Stimulated activated naive CD8-positive, alpha-beta T cell treated with anti-CD3 and anti-CD28 coated beads, Interleukin-15, Interleukin-2, amounts not matched to agents 100 U/mL and 50 U/mL, for 24 hours (primary cell): ENCODE measurements around the gene RECQL.
"Not testable (repeated sequence)": the region's sequence is repeated elsewhere in the genome, so short reads cannot be mapped to it uniquely, and the experiment has no call there.

Experiments
- ATAC-seq: fragments of 150-1000 bp; cut with Tn5 transposase; one replicate; pipeline ENCODE4 v1.10.0; 2021
- DNase-seq: peaks from one replicate; pipeline ENCODE4 v3.0.0; 2021

The RECQL gene

DNA sequence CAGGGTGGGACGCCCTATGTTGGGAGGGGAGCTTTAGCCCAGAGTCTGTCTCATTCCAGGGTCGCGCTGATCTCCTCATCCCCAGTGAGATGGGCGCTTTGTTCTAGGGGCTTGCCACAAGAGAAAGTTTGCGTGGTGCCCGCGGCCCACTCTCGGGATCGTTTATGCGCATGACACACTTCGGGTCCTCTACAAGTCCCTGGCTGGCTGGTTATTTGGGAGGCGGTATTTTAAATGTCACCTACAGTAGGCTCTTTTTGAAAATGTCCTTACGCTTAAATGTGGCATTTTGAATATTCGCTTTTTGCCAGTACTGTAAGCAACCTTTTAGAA is 695 bp upstream of the RECQL start:
- ATAC-seq (no peak), DNase-seq (peak; percentile 43)

- DNase-seq, result no peak
- ATAC-seq, result no peak
These were observed 613 bp downstream of the RECQL start for GRCh38 chr12:21500786-21501257.

GRCh38 chr12:21499765-21500164 is 1.7 kb downstream of the RECQL start:
- DNase-seq (no peak), ATAC-seq (no peak)

DNA sequence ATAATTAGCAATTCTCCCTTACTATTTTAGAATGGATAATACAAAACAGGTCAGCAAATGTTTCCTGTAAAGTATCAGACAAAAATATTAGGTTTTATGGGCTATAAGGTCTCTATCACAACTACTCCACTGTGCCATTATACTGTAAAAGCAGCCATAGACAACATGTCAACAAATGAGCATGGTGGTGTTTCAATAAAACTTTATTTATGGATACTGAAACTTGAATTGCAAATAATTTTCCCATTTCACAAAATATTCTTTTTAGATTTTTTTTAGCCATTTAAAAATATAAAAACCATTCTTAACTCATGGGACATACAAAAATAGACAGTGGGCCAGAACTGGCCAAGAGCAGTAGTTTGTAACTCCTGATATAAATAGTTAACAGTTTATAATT is 15.4 kb downstream of the RECQL start:
- no peak for ATAC-seq
- no peak for DNase-seq

- DNase-seq (no peak), ATAC-seq (no peak)
These were observed 17.9 kb downstream of the RECQL start for GRCh38 chr12:21483531-21483930.

DNA sequence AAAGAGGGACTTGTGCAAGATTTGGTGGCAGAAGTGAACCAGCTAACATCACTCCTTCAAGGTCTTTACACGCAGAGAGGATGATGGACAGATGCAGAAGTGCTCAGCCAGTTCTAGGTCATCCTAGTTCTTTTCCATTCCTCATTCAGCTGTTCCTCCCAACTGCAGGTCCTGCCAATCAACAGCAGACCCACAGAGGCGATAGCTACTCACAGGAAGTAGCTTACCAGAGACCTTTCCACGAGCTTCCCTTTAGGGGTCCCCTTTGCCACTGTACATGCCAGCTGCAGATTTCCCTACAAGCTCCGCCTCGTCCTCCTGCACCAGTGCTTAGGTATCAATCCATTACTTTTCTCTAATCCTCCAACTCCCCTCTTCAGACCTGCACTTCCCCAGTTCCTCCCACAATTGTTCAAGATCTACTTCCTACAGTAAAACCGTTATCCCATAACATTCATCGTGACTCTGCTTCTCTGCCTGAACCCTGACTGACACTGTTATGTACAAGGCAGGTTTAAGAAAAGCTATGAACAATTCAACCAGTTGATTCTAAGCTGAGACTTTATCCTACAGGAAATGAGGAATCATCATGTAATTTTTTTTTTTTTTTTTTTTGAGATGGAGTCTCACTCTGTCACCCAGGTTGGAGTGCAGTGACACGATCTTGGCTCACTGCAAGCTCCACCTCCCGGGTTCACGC is 22.5 kb downstream of the RECQL start:
- ATAC-seq, result no peak
- DNase-seq, result no peak

DNA sequence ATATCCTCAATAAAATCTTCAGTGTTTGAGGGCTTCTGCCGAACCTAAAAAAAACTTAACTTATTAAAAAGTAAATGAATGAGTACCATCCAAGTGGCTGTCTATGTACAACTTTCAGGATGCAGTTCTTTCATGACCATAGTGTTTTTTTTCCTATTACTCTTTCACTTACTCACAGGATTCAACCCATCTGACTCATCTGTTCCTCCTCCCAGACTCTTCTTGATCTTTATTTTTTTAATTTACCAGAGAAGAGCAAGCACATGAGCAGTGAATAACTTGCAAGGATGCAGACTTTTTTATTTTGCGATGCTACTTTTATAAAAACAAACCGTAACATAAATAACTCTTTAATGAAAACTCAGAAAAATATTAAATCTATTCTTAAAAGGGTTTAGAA is 24.5 kb downstream of the RECQL start:
- DNase-seq, result no peak
- ATAC-seq, result peak; percentile 87

DNA sequence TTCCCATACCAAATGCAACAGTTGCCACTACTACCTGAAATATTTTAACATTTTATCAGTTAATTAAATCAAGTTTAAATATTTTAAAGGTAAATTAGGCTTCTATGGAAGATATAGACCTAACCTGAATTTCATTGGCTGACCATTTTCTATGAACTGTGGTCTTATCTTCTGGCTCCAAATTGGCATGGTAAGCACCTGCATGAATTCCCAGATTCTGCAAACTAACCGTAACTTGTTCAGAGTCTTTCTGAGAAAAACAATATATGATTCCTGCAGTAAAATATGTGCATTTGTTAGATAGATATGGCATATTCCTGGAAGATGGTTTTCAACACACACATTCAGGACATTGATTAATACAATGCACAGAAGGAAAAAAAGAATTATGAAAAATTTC is 25.9 kb downstream of the RECQL start:
- no peak for ATAC-seq
- no peak for DNase-seq

DNA sequence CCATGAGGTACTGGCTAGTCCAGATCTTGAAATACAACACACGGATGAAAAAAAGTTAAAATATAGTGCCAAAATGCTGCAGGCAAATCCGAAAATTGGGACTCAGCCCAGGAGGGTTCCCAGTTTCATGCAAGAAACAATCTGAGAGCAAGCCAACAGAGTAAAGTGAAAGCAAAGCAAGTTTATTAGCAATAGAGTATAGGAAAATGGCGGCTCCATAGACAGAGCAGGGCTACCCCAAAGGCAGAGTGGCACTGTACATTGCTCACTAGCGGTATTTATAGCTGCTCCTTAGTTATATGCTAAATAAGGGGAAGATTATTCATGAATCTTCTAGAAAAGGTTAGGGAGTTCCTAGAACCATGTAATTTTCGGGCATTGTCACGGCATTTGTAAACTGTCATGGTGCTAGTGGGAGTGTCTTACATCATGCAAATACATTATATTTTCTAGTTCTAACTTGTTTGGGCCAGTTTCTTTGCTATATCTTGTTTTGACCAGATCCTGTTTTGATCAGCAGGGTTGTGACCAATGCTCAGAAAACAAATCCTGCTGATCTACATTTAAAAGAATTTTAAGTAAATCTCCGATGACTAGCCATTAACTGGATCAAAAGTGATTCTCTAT is 29.1 kb downstream of the RECQL start:
- DNase-seq (no peak), ATAC-seq (no peak)

DNA sequence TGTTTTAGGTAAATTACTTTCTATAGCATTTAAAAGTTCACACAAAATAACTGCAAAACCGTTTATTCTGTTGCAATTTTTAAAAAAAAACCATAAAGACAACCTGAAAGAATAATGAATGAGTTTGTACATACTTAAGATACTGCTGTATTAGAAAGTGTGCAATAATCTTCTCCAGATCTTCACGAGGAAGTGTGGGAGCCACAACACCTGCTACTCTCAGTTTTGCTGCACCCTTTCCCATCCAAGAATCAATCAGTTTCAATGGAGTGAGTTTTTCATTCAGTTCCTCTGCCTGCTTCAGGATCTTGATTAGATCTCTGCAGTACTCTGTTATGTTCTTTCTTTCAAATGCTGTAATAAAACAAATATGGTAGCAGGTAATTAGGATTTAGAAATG is 30.1 kb downstream of the RECQL start:
- ATAC-seq, result no peak
- no peak for DNase-seq

GRCh38 chr12:21467334-21467733 is 34.1 kb downstream of the RECQL start:
- DNase-seq, ATAC-seq: not testable (repeated sequence)

DNA sequence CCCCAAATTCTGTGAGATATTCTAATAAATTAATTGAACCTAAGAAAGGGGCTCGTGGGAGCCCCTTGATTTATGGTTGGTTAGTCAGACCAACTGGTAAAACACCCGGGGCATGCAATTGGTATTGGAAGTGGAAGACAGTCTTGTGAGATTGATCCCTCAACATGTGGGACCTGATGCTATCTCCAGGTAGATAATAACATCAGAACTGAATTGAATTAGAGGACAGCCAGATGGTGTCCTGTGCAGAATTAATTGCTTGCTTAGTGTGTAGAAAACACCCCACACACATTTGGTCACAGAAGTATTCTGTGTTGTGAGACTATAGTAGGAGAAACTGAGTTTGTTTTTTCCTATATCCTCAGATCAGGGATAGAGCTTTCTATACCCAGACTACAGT is 42.0 kb downstream of the RECQL start:
- DNase-seq (no peak), ATAC-seq (no peak)

GRCh38 chr12:21456291-21456780 is 45.1 kb downstream of the RECQL start:
- DNase-seq (peak; percentile 41), ATAC-seq (peak; percentile 89)

DNA sequence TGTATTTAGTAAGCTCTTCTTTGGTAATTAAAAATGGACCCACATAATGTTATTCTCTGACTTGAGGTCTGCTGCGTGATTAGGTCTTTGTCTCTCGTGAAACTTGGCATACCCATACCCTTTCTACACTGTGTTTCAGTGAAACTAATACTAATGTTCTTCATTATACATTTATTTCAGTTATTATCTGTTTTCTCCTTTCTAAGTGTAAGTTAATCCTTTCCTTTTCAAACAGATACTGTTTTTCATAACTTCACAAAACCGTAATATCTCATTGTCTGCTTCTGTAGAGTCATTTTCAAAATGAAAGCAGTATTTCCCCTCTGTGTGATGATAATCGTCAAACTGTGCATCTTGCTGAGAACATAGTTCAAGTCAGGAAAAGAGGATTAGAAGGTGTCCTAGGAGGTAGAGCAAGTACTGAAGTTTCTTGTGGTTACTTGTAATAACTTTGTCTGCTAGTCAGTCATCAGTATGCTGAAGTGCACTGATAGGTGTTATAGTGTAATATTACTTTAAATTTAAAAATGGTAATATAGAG is 48.1 kb downstream of the RECQL start:
- DNase-seq, result no peak
- peak; percentile 24 for ATAC-seq

GRCh38 chr12:21451529-21451928 is 49.9 kb downstream of the RECQL start:
- no peak for DNase-seq

DNA sequence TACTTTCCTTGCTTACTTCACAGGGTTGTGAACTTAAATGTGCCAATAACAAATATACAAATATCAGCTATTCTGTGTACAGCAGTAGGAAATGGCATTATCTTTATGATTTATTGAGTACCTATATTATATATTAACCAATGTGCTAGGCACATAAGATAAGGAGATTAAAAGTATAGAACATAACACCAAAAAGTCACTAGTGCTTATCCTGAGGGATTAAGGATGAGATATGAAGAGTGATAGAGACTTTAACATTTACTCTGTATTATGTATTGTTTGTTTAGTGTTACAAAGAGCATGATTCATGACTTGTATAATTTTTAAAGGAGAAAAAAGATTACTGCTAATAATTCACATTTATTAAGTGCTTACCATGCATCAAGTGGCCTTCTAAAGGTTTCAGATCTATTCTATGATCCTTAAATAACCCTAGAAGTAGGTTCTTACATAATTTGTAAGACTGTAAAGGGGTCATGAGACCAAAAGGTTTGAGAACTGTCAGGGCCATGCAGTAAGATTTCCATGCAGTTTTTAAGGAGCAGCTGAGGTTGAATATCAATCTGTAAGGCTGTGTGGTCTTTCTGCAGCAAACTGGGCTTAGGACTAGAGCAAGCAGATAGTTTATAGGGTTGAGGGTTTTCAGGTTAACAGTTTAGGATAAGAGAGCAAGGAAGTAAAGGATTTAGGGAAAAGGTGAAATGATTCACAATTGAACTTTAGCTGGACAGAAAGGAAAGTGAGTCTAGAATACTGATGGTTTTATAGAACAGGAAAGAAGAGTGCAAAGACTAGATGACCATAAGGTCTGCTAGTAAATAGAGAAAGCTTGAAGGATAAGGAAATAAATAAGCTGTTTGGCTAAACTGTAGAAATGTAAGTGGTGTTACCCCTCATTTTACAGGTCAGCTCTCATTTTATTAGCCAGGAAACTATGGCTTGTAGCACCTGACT is 57.0 kb downstream of the RECQL start:
- DNase-seq (no peak), ATAC-seq (no peak)

More at GRCh38 chr12:21451529-21451928, 49.9 kb downstream of the RECQL start:
- ATAC-seq, result no peak

GRCh38 chr12:21439347-21439746 is 62.1 kb downstream of the RECQL start:
- DNase-seq, result no peak
- no peak for ATAC-seq

GRCh38 chr12:21438643-21439042 is 62.8 kb downstream of the RECQL start:
- no peak for DNase-seq
- no peak for ATAC-seq

DNA sequence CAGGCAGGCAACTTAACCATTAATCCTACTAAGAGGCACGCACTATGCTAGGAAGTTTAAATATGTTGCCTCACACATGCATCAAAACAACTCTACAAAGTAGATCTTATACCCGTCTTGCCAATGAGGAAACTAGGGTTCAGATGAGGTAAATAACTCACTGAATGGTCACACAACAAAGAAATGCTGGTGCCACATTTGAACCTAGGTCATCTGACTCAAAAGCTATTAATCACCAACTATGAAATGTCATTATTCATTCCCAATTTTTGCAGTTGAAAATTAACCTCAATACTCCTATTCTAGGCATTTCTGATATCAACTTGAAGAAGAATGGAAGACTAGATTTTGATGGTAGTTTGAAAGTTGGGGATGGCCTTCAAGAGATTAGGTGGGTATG is 66.7 kb downstream of the RECQL start:
- no peak for DNase-seq
- ATAC-seq, result no peak

DNA sequence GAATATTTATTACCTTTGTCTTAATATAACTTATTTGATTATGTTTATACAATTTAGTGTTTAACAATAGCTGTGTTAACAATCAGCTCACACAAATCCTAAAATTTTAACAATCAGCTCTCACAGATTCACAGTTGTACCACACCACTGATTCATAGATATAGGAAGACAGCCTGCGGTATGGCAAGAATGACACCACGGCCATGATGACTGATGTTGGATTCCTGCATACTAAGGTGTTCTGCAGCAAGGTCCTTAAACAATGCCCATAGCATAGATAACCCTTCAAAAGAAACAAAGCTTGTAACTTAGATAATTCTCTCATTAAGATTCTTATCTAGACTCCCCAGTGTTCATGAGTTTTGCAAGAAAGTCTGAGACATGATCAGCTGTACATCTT is 67.9 kb downstream of the RECQL start:
- DNase-seq, result no peak
- ATAC-seq, result no peak

DNA sequence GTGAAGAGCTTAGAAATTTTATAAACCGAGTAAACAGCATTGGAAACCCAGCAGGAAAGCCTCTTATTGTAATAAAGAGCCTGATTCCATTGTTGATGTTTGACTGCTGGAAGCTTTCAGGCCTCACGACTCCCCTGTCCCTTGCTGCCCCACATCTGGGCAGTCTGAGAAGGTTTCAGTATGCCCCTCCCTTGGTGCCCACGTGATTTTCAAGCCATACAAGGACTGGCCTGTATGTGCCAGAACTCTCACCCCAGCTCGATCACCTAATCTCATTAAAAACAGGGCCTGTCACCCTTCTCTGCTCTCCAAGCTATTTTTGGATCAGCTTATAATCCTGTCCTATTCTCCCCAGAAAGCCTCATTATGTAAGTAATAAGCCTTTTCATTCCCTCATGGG is 71.4 kb downstream of the RECQL start:
- DNase-seq (no peak), ATAC-seq (no peak)

DNA sequence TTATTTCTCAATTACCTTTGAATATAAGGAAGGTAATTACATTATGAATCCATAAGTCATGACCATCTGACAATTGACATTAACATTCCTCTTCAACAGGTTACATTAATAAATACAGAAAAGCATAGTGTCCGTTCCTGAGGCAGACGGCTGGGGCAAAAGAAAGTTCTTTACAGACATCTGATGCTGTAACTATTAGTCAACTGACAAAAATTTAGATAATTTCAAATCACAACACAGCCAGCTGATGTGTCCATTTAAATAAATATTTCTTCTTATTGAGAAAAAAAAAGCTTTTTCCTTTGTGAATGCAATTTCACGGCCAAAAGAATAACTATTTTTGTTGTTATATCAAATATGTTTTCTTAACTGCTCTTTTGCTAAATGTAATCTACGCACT is 73.2 kb downstream of the RECQL start:
- no peak for ATAC-seq
- no peak for DNase-seq
